Astrocyte (in vitro differentiated cells and primary cell): ENCODE measurements around the gene UBL3. TPM values are rescaled to one million over a fixed set of nuclear protein-coding genes. Genes with fewer than 3 reads are reported as not detected.

Experiments used
- DNase-seq: peaks from one replicate; pipeline ENCODE4 v3.0.0-alpha.2; 2010; ENCODE audit warnings: low read depth
- FAIRE-seq: peaks from 2 replicates; lab custom pipeline; 2011; peaks lifted over from hg19 to GRCh38; lab: Jason Lieb, UNC
- H2AFZ ChIP-seq: 2 replicates; pipeline ENCODE4 v1.6.0; 2012; ENCODE audit warnings: low read depth, low read length, inconsistent platforms
- H3K27ac ChIP-seq: 2 replicates; pipeline ENCODE4 v1.5.1; 2011; ENCODE audit warnings: low read depth, low read length, inconsistent platforms
- H3K27me3 ChIP-seq: 2 replicates; pipeline ENCODE4 v1.6.0; 2011; ENCODE audit warnings: low read length, inconsistent platforms; ENCODE audit not compliant: insufficient read depth
- H3K36me3 ChIP-seq: 2 replicates; pipeline ENCODE4 v1.5.1; 2011; ENCODE audit warnings: low read length, inconsistent platforms; ENCODE audit not compliant: insufficient read depth
- H3K4me1 ChIP-seq: 2 replicates; pipeline ENCODE4 v1.5.1; 2011; ENCODE audit warnings: low read length, inconsistent platforms; ENCODE audit not compliant: insufficient read depth
- H3K4me2 ChIP-seq: 2 replicates; pipeline ENCODE4 v1.6.0; 2012; ENCODE audit warnings: low read length, inconsistent platforms
- H3K4me3 ChIP-seq: 2 replicates; pipeline ENCODE4 v1.5.1; 2011; ENCODE audit warnings: low read depth, mild to moderate bottlenecking, low read length, inconsistent platforms; ENCODE audit not compliant: insufficient read depth
- H3K79me2 ChIP-seq: 2 replicates; pipeline ENCODE4 v1.6.0; 2012; ENCODE audit warnings: mild to moderate bottlenecking, low read length, inconsistent platforms; ENCODE audit not compliant: insufficient read depth
- H3K9ac ChIP-seq: 2 replicates; pipeline ENCODE4 v1.6.0; 2012; ENCODE audit warnings: mild to moderate bottlenecking, low read length, inconsistent platforms
- H3K9me3 ChIP-seq: 2 replicates; pipeline ENCODE4 v1.5.1; 2012; ENCODE audit warnings: low read depth, mild to moderate bottlenecking, low read length, inconsistent platforms; ENCODE audit not compliant: insufficient read depth
- H4K20me1 ChIP-seq: 2 replicates; pipeline ENCODE4 v1.6.0; 2012; ENCODE audit warnings: low read length, inconsistent platforms; ENCODE audit not compliant: insufficient read depth
- H3K27ac Mint-ChIP-seq: one replicate; pipeline ENCODE4 v1.8.0; 2021; ENCODE audit warnings: mild to moderate bottlenecking, mixed read lengths; ENCODE audit not compliant: unreplicated experiment
- H3K27me3 Mint-ChIP-seq: one replicate; pipeline ENCODE4 v1.8.0; 2021; ENCODE audit warnings: low read depth, mixed read lengths; ENCODE audit not compliant: unreplicated experiment
- H3K36me3 Mint-ChIP-seq: one replicate; pipeline ENCODE4 v1.8.0; 2021; ENCODE audit warnings: low read depth, mixed read lengths; ENCODE audit not compliant: unreplicated experiment
- H3K4me1 Mint-ChIP-seq: one replicate; pipeline ENCODE4 v1.8.0; 2021; ENCODE audit warnings: low read depth, mixed read lengths; ENCODE audit not compliant: unreplicated experiment
- H3K4me3 Mint-ChIP-seq: one replicate; pipeline ENCODE4 v1.8.0; 2021; ENCODE audit warnings: mild to moderate bottlenecking, moderate library complexity, mixed read lengths; ENCODE audit not compliant: unreplicated experiment
- H3K9me3 Mint-ChIP-seq: one replicate; pipeline ENCODE4 v1.8.0; 2021; ENCODE audit warnings: mild to moderate bottlenecking, mixed read lengths; ENCODE audit not compliant: unreplicated experiment
- CTCF ChIP-seq: IDR thresholded peaks from 2 replicates; pipeline ENCODE4 v1.5.1; 2011; ENCODE audit warnings: low read depth, mild to moderate bottlenecking, inconsistent platforms, low read length, moderate library complexity; ENCODE audit not compliant: insufficient read depth
- EZH2 ChIP-seq: IDR thresholded peaks from 2 replicates; pipeline ENCODE4 v1.6.1; 2012; ENCODE audit warnings: mild to moderate bottlenecking, low read length, inconsistent platforms; ENCODE audit not compliant: insufficient read depth
- total RNA-seq: library from RNA; stranded (reverse); gene quantifications from 2 replicates; pipeline ENCODE4 v1.2.1, GENCODE V29; 2021

UBL3 gene
- total RNA-seq, 1 donor from 2014 or later = 48.5 TPM

- Histone ChIP-seq H3K36me3 (no peaks in the 10 kb centered on the region), H3K9me3 (no peaks in the 10 kb centered on the region), H3K79me2 (no peaks in the 10 kb centered on the region), H4K20me1 (no peaks in the 10 kb centered on the region), H2AFZ (no peak overlapping the region), H3K4me2 (no peak overlapping the region), H3K4me1 (peaks cover 14% of the 10 kb centered on the region), H3K27me3 (no peaks in the 10 kb centered on the region), H3K4me3 (no peak overlapping the region), H3K9ac (no peak overlapping the region), H3K27ac (no peak overlapping the region)
- H3K27me3 Mint-ChIP-seq = no peaks in the 10 kb centered on the region
- H3K4me3 Mint-ChIP-seq = no peak overlapping the region
- peaks cover 6% of the 10 kb centered on the region for H3K9me3 Mint-ChIP-seq
- FAIRE-seq (no peak), DNase-seq (peak; percentile 49)
- H3K27ac Mint-ChIP-seq = no peak overlapping the region
- H3K4me1 Mint-ChIP-seq = peaks cover 24% of the 10 kb centered on the region
- TF ChIP-seq CTCF = no peak
- TF ChIP-seq EZH2 = no peak
- H3K36me3 Mint-ChIP-seq = no peaks in the 10 kb centered on the region
Observed at GRCh38 chr13:29858667-29859066, 8.2 kb upstream of the UBL3 start.

- DNase-seq (no peak), FAIRE-seq (peak; percentile 23)
- Histone ChIP-seq H3K27me3 (no peaks in the 10 kb centered on the region), H3K9me3 (no peaks in the 10 kb centered on the region), H4K20me1 (no peaks in the 10 kb centered on the region), H3K36me3 (no peaks in the 10 kb centered on the region), H3K4me3 (no peak overlapping the region), H3K4me2 (no peak overlapping the region), H3K79me2 (no peaks in the 10 kb centered on the region), H3K4me1 (peaks cover 14% of the 10 kb centered on the region), H3K9ac (no peak overlapping the region), H3K27ac (no peak overlapping the region), H2AFZ (no peak overlapping the region)
- Mint-ChIP-seq H3K27me3 (no peaks in the 10 kb centered on the region), H3K4me3 (no peak overlapping the region), H3K9me3 (peaks cover 6% of the 10 kb centered on the region), H3K36me3 (no peaks in the 10 kb centered on the region), H3K4me1 (peaks cover 26% of the 10 kb centered on the region), H3K27ac (no peak overlapping the region)
- TF ChIP-seq CTCF (no peak), EZH2 (no peak)
Observed at GRCh38 chr13:29858231-29858630, 7.8 kb upstream of the UBL3 start.

DNA sequence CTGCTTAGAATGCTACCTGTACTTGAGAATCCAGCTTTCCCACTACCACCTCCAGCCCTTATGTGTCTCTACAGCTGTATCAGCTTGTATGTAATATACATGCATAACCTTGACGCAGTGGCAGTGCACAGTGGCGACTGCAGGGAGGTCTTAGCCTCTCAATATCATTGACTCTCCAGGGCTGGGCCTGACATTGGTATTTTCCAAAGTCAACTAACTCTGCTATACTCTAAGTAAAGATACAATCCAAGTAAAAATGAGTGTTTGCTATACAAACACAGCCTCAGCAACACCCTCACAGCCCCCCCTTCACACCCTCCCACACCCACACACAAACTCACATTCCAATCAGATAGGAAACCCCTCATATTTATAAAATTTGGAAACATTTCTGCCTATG is 6.7 kb upstream of the UBL3 start:
- H3K79me2 ChIP-seq = no peaks in the 10 kb centered on the region
- DNase-seq (no peak), FAIRE-seq (no peak)
- H3K27me3 Mint-ChIP-seq = no peaks in the 10 kb centered on the region
- no peak overlapping the region for H2AFZ ChIP-seq
- H3K9ac ChIP-seq = no peak overlapping the region
- no peaks in the 10 kb centered on the region for H3K9me3 Mint-ChIP-seq
- no peaks in the 10 kb centered on the region for H3K36me3 ChIP-seq
- H3K27ac Mint-ChIP-seq = no peak overlapping the region
- H3K4me1 ChIP-seq = peaks cover 16% of the 10 kb centered on the region
- no peak overlapping the region for H3K4me3 Mint-ChIP-seq
- H3K4me3 ChIP-seq = no peak overlapping the region
- H3K4me1 Mint-ChIP-seq = peaks cover 27% of the 10 kb centered on the region
- H3K4me2 ChIP-seq = no peak overlapping the region
- no peaks in the 10 kb centered on the region for H3K36me3 Mint-ChIP-seq
- H3K9me3 ChIP-seq = no peaks in the 10 kb centered on the region
- H3K27ac ChIP-seq = no peak overlapping the region
- H4K20me1 ChIP-seq = no peaks in the 10 kb centered on the region
- no peak for TF ChIP-seq EZH2
- no peak for TF ChIP-seq CTCF
- no peaks in the 10 kb centered on the region for H3K27me3 ChIP-seq
